Suprapubic skin (tissue), 3 donors: ENCODE measurements around the gene DHX34.

Source experiments
- EP300 ChIP-seq: sonication (generic); formaldehyde crosslinking; IDR thresholded peaks from one replicate; pipeline ENCODE4 v1.6.1; 2017; ENCODE audit warnings: antibody characterized with exemption
- POLR2A ChIP-seq, 2 donors: fragments of 450-650 bp; IDR thresholded peaks; one replicate each; pipeline ENCODE4 v1.6.1; 2017; ENCODE audit warnings: antibody characterized with exemption in 2 of 2, mild to moderate bottlenecking in 2 of 2, moderate library complexity in 2 of 2
- TF ChIP-seq, protein P1 (sequence below), 2 donors: fragments of 200-600 bp in 1 of 2; fragments of 450-650 bp in 1 of 2; sonication (generic) in 1 of 2; IDR thresholded peaks; one replicate each; pipeline ENCODE4 v1.5.1; 2016 to 2019; ENCODE audit warnings: antibody characterized with exemption in 2 of 2, mild to moderate bottlenecking in 1 of 2, moderate library complexity in 1 of 2

DNA sequence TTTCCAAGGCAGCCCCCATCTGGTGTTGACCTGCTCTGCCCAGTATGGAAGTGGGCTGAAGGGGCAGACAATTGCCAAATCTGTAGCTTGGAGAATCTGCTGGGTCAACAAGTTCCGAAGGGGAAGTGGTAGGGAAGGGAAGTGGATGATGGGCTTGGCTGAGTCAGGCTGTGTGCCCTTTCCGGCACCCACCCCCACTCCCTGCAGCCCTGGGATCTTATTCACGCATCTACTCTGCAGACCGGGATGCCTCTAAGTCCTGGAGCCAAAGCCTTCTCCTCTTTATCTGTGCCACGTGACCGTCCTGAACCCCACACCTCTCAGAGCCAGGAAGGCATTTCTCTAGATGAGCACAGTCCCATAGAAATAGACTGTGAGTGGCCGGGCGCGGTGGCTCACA lies 24.6 kb upstream of the DHX34 start:
- TF ChIP-seq, protein P1, sequence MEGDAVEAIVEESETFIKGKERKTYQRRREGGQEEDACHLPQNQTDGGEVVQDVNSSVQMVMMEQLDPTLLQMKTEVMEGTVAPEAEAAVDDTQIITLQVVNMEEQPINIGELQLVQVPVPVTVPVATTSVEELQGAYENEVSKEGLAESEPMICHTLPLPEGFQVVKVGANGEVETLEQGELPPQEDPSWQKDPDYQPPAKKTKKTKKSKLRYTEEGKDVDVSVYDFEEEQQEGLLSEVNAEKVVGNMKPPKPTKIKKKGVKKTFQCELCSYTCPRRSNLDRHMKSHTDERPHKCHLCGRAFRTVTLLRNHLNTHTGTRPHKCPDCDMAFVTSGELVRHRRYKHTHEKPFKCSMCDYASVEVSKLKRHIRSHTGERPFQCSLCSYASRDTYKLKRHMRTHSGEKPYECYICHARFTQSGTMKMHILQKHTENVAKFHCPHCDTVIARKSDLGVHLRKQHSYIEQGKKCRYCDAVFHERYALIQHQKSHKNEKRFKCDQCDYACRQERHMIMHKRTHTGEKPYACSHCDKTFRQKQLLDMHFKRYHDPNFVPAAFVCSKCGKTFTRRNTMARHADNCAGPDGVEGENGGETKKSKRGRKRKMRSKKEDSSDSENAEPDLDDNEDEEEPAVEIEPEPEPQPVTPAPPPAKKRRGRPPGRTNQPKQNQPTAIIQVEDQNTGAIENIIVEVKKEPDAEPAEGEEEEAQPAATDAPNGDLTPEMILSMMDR (IDR thresholded peaks at IDR 0.05): no peak
- TF ChIP-seq POLR2A (IDR thresholded peaks at IDR 0.05) (no peak), EP300 (no peak)
